Liver (tissue), 3 donors: ENCODE results near the gene ATP1B1.

Experiments
- EGR1 ChIP-seq, 2 donors: IDR thresholded peaks; 2 replicates each; pipeline ENCODE4 v1.6.1; 2016 to 2018; ENCODE audit warnings: antibody characterized with exemption in 2 of 2, low read depth in 2 of 2
- FOXA1 ChIP-seq: IDR thresholded peaks from 2 replicates; pipeline ENCODE4 v1.6.1; 2016; ENCODE audit warnings: antibody characterized with exemption
- RAD21 ChIP-seq, 2 donors: IDR thresholded peaks; 2 replicates each; pipeline ENCODE4 v1.6.1; 2016; ENCODE audit warnings: antibody characterized with exemption in 2 of 2, mild to moderate bottlenecking in 2 of 2
- RXRA ChIP-seq, 2 donors: IDR thresholded peaks; 2 replicates each; pipeline ENCODE4 v1.6.1; 2017 to 2018; ENCODE audit warnings: antibody characterized with exemption in 2 of 2, mild to moderate bottlenecking in 1 of 2
- SP1 ChIP-seq: IDR thresholded peaks from 2 replicates; pipeline ENCODE4 v1.6.1; 2018; ENCODE audit warnings: antibody characterized with exemption, mild to moderate bottlenecking
- TAF1 ChIP-seq: conservative IDR thresholded peaks from 2 replicates; pipeline ENCODE4 v1.6.1; 2016; ENCODE audit warnings: antibody characterized with exemption, mild to moderate bottlenecking
- TF ChIP-seq, protein P1 (sequence below): fragments of 150-350 bp; IDR thresholded peaks from 2 replicates; pipeline ENCODE4 v1.5.1; 2017; ENCODE audit warnings: improper control_type of control experiment, low read depth, low read length; ENCODE audit not compliant: missing input control
- TF ChIP-seq, protein P2 (sequence below): IDR thresholded peaks from 2 replicates; pipeline ENCODE4 v1.6.1; 2016; ENCODE audit warnings: antibody characterized with exemption
- TF ChIP-seq, protein P3 (sequence below): IDR thresholded peaks from 2 replicates; pipeline ENCODE4 v1.6.1; 2016; ENCODE audit warnings: antibody characterized with exemption, mild to moderate bottlenecking
- donor health status: healthy.
- donor health status: healthy.

DNA sequence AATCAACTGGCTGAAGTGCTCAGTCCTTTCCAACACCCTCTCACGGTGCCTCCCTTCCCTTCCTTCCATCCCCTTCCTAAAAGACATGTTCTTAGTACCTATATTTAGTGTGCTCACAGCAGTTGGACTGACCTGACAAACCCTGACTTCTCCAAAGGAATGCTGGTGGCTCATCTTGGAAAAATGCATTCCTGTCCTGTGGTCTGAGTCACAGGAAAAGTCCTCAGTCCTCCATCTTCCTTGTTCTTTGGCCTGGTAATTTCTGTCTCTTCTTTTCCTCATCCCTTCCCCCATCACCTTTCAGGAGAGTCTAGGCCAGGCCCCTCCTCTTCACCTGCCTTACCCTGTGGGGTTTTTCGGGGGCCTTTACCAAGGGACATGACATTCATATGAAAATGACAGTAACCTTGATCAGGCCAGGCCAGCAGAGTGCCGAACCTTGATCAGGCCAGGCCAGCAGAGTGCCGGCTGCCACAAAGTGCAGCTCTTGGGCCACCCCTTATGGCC lies 7.2 kb downstream of the ATP1B1 start:
- TF ChIP-seq, protein P1, sequence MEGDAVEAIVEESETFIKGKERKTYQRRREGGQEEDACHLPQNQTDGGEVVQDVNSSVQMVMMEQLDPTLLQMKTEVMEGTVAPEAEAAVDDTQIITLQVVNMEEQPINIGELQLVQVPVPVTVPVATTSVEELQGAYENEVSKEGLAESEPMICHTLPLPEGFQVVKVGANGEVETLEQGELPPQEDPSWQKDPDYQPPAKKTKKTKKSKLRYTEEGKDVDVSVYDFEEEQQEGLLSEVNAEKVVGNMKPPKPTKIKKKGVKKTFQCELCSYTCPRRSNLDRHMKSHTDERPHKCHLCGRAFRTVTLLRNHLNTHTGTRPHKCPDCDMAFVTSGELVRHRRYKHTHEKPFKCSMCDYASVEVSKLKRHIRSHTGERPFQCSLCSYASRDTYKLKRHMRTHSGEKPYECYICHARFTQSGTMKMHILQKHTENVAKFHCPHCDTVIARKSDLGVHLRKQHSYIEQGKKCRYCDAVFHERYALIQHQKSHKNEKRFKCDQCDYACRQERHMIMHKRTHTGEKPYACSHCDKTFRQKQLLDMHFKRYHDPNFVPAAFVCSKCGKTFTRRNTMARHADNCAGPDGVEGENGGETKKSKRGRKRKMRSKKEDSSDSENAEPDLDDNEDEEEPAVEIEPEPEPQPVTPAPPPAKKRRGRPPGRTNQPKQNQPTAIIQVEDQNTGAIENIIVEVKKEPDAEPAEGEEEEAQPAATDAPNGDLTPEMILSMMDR = no peak
- TF ChIP-seq RXRA (IDR thresholded peaks at IDR 0.05) (no peak), FOXA1 (no peak), RAD21 (IDR thresholded peaks at IDR 0.05) (no peak), EGR1 (IDR thresholded peaks at IDR 0.05; ENCODE audit: low read depth in 2 of 2) (no peak), SP1 (no peak), TAF1 (no peak)
- TF ChIP-seq, protein P2, sequence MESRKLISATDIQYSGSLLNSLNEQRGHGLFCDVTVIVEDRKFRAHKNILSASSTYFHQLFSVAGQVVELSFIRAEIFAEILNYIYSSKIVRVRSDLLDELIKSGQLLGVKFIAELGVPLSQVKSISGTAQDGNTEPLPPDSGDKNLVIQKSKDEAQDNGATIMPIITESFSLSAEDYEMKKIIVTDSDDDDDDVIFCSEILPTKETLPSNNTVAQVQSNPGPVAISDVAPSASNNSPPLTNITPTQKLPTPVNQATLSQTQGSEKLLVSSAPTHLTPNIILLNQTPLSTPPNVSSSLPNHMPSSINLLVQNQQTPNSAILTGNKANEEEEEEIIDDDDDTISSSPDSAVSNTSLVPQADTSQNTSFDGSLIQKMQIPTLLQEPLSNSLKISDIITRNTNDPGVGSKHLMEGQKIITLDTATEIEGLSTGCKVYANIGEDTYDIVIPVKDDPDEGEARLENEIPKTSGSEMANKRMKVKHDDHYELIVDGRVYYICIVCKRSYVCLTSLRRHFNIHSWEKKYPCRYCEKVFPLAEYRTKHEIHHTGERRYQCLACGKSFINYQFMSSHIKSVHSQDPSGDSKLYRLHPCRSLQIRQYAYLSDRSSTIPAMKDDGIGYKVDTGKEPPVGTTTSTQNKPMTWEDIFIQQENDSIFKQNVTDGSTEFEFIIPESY = no peak
- TF ChIP-seq, protein P3, sequence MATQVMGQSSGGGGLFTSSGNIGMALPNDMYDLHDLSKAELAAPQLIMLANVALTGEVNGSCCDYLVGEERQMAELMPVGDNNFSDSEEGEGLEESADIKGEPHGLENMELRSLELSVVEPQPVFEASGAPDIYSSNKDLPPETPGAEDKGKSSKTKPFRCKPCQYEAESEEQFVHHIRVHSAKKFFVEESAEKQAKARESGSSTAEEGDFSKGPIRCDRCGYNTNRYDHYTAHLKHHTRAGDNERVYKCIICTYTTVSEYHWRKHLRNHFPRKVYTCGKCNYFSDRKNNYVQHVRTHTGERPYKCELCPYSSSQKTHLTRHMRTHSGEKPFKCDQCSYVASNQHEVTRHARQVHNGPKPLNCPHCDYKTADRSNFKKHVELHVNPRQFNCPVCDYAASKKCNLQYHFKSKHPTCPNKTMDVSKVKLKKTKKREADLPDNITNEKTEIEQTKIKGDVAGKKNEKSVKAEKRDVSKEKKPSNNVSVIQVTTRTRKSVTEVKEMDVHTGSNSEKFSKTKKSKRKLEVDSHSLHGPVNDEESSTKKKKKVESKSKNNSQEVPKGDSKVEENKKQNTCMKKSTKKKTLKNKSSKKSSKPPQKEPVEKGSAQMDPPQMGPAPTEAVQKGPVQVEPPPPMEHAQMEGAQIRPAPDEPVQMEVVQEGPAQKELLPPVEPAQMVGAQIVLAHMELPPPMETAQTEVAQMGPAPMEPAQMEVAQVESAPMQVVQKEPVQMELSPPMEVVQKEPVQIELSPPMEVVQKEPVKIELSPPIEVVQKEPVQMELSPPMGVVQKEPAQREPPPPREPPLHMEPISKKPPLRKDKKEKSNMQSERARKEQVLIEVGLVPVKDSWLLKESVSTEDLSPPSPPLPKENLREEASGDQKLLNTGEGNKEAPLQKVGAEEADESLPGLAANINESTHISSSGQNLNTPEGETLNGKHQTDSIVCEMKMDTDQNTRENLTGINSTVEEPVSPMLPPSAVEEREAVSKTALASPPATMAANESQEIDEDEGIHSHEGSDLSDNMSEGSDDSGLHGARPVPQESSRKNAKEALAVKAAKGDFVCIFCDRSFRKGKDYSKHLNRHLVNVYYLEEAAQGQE = no peak
